ENCODE data around the gene CENPU.
A peak's percentile ranks its signal among the peaks of the same experiment; 100 is the strongest.

Gene CENPU

GRCh38 chr4:184669251-184669650, 64.6 kb downstream of the CENPU start:
- H3K4me3 ChIP-seq (ENCODE audit: low read depth, low read length), result no peak overlapping the region
- DNase-seq (ENCODE audit: low read depth), result no peak
- TF ChIP-seq, protein P1, sequence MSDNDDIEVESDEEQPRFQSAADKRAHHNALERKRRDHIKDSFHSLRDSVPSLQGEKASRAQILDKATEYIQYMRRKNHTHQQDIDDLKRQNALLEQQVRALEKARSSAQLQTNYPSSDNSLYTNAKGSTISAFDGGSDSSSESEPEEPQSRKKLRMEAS (IDR thresholded peaks at IDR 0.05; ENCODE audit: low read depth, low read length), result no peak
- no peak for TF ChIP-seq MYC (IDR thresholded peaks at IDR 0.05; ENCODE audit: low read depth, low read length)
- TF ChIP-seq CTCF (IDR thresholded peaks at IDR 0.05; ENCODE audit: low read depth, low read length), result no peak
- TF ChIP-seq POLR2A (IDR thresholded peaks at IDR 0.05; ENCODE audit: extremely low read depth, insufficient read length), result no peak

- peak; percentile 76 for DNase-seq (ENCODE audit: low read depth)
- no peak for TF ChIP-seq POLR2A (IDR thresholded peaks at IDR 0.05; ENCODE audit: extremely low read depth, insufficient read length)
- TF ChIP-seq CTCF (IDR thresholded peaks at IDR 0.05; ENCODE audit: low read depth, low read length), result no peak
- no peak for TF ChIP-seq MYC (IDR thresholded peaks at IDR 0.05; ENCODE audit: low read depth, low read length)
- TF ChIP-seq, protein P1 (IDR thresholded peaks at IDR 0.05; ENCODE audit: low read depth, low read length), result no peak
- no peak overlapping the region for H3K4me3 ChIP-seq (ENCODE audit: low read depth, low read length)
Observed at GRCh38 chr4:184668511-184669114, 65.3 kb downstream of the CENPU start.

DNA sequence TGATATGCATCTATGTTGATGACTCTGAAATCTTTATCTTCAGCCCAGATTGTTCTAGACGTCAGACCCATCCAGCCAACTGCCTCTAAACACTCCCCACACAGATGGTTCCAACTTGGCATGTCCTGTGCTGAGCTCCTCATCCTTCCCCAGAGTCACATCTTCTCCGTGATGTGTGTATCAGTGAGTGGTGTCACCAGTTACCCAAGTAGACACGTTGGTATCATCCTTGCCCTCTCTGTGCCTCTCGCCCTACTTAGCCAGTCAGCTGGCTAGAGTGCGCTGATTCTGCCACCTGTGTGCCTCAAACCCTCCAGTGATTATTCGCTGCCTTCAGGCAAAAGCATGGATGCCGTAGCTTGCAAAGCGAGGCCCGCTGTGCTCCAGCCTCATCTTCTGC, 65.8 kb downstream of the CENPU start:
- TF ChIP-seq MYC (IDR thresholded peaks at IDR 0.05; ENCODE audit: low read depth, low read length) (no peak), POLR2A (IDR thresholded peaks at IDR 0.05; ENCODE audit: extremely low read depth, insufficient read length) (no peak), CTCF (IDR thresholded peaks at IDR 0.05; ENCODE audit: low read depth, low read length) (no peak)
- TF ChIP-seq, protein P1 (IDR thresholded peaks at IDR 0.05; ENCODE audit: low read depth, low read length), result no peak
- H3K4me3 ChIP-seq (ENCODE audit: low read depth, low read length), result no peak overlapping the region
- DNase-seq (ENCODE audit: low read depth), result no peak

- no peak for TF ChIP-seq POLR2A (IDR thresholded peaks at IDR 0.05; ENCODE audit: extremely low read depth, insufficient read length)
- TF ChIP-seq, protein P1 (IDR thresholded peaks at IDR 0.05; ENCODE audit: low read depth, low read length), result no peak
- TF ChIP-seq MYC (IDR thresholded peaks at IDR 0.05; ENCODE audit: low read depth, low read length), result no peak
- TF ChIP-seq CTCF (IDR thresholded peaks at IDR 0.05; ENCODE audit: low read depth, low read length), result no peak
- DNase-seq (ENCODE audit: low read depth), result no peak
- H3K4me3 ChIP-seq (ENCODE audit: low read depth, low read length), result no peak overlapping the region
Observed at GRCh38 chr4:184666670-184667069, 67.2 kb downstream of the CENPU start.

DNA sequence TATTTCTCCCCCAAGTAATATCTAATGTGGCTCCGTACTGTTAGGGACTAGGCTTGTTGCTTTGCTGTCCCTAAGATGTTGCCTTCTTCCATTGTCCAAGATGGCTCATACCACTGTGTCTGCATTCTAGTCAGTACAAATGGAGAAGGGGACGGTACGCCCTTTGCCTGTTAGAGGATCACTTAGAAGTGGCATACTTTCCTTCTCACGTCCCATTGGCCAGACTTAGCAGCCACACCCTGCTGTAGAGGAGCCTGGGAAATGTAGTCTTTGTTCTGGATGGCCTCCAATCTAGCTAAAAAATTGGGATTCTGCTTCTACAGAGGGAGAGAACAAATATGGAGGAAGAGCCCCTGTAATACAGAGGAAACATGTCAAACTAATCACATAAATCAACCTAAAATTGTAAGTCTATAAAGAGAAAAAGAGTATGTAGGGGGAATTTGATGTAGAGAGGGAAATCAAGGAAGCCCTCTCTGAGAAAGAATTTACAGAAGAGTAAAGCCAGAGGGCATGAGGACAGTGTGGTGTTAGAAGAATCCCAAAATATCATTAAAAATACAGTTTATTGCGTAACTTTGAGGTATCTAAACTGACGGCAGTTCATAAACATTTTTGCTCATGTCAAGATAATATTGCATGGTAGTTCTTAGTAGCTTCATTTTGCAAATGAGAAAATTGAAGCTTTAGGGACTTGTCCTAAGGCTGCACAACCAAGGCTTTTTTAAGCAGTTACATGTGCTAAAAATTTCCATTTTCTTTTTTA, 69.3 kb downstream of the CENPU start:
- TF ChIP-seq POLR2A (IDR thresholded peaks at IDR 0.05; ENCODE audit: extremely low read depth, insufficient read length), result no peak
- TF ChIP-seq, protein P1 (IDR thresholded peaks at IDR 0.05; ENCODE audit: low read depth, low read length), result no peak
- no peak for TF ChIP-seq MYC (IDR thresholded peaks at IDR 0.05; ENCODE audit: low read depth, low read length)
- no peak for TF ChIP-seq CTCF (IDR thresholded peaks at IDR 0.05; ENCODE audit: low read depth, low read length)
- peak; percentile 71 for DNase-seq (ENCODE audit: low read depth)

More for the DNA sequence above, 69.3 kb downstream of the CENPU start:
- no peak overlapping the region for H3K4me3 ChIP-seq (ENCODE audit: low read depth, low read length)

All from NB4 (cell line).